GM12892 (cell line): ENCODE measurements around the gene TPD52L2.

Experiments
- POLR2A ChIP-seq: IDR thresholded peaks from 2 replicates; pipeline ENCODE4 v1.6.1; 2011; ENCODE audit warnings: low read depth, low read length, control low read depth
- POLR2AphosphoS5 ChIP-seq: IDR thresholded peaks from 2 replicates; pipeline ENCODE4 v1.6.1; 2011; ENCODE audit warnings: low read depth, low read length, control low read depth
- TAF1 ChIP-seq: IDR thresholded peaks from 2 replicates; pipeline ENCODE4 v1.6.1; 2011; ENCODE audit warnings: low read depth, mild to moderate bottlenecking, control low read depth, low read length, borderline replicate concordance

DNA sequence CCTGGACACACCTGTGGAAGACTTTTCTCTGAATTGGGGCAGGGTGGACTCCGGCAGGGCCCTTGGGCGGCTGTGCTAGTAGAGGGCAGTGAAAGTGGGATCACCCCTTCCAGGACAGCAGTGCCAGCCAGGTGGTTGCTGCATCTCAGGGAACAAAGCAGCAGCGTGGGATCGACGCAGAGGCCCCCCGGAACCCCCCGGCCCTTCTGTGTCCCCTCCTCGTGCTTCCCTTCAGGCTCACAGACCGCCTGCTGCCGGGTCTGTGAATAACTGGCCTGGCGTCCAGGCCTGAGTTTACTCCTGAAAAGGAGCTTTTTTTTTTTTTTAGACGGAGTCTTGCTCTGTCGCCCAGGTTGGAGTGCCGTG is 21.0 kb downstream of the TPD52L2 start:
- TF ChIP-seq POLR2A: no peak
- no peak for TF ChIP-seq POLR2AphosphoS5
- TF ChIP-seq TAF1: no peak
